K562 (cell line): ENCODE results near the gene KLHL20. TPM values are rescaled to one million over a fixed set of nuclear protein-coding genes. Genes with fewer than 3 reads are reported as not detected.

ENCODE experiments used
- ARID2 ChIP-seq: fragments of 450-650 bp; IDR thresholded peaks from 2 replicates; pipeline ENCODE4 v1.6.1; 2017; ENCODE audit warnings: antibody characterized with exemption, mild to moderate bottlenecking
- ARNT ChIP-seq, 2 experiments: fragments of 450-650 bp; IDR thresholded peaks; 2 replicates each; pipeline ENCODE4 v1.6.1; 2016; ENCODE audit warnings: mild to moderate bottlenecking in 1 of 2
- BMI1 ChIP-seq: fragments of 150-350 bp; IDR thresholded peaks from 2 replicates; pipeline ENCODE4 v1.6.1; 2014; ENCODE audit warnings: low read length
- CEBPB ChIP-seq: fragments of 450-650 bp; IDR thresholded peaks from 2 replicates; pipeline ENCODE4 v1.6.1; 2016; ENCODE audit warnings: missing genetic modification characterization, missing compliant biosample characterization
- HLTF ChIP-seq: fragments of 450-650 bp; IDR thresholded peaks from 2 replicates; pipeline ENCODE4 v1.6.1; 2016
- MEF2D ChIP-seq: conservative IDR thresholded peaks from 2 replicates; pipeline ENCODE4 v1.6.1; 2016; ENCODE audit warnings: low read depth, missing genetic modification characterization, missing compliant biosample characterization
- MNT ChIP-seq, 2 experiments: fragments of 450-650 bp; conservative IDR thresholded peaks; 2 replicates each; pipeline ENCODE4 v1.6.1; 2017; ENCODE audit warnings: mild to moderate bottlenecking in 2 of 2, moderate library complexity in 2 of 2
- MTA2 ChIP-seq: fragments of 450-650 bp; IDR thresholded peaks from 2 replicates; pipeline ENCODE4 v1.6.1; 2016; ENCODE audit warnings: low read depth
- SMARCE1 ChIP-seq: fragments of 450-650 bp; IDR thresholded peaks from 2 replicates; pipeline ENCODE4 v1.7.1; 2016; ENCODE audit warnings: mild to moderate bottlenecking
- SUPT5H ChIP-seq: fragments of 450-650 bp; IDR thresholded peaks from 2 replicates; pipeline ENCODE4 v1.6.1; 2016
- ZBTB2 ChIP-seq: fragments of 450-650 bp; IDR thresholded peaks from 2 replicates; pipeline ENCODE4 v1.6.1; 2016; ENCODE audit warnings: antibody characterized with exemption
- ZBTB7A ChIP-seq: IDR thresholded peaks from 2 replicates; pipeline ENCODE4 v1.6.1; 2011; ENCODE audit warnings: low read depth, mild to moderate bottlenecking, low read length, moderate library complexity, borderline replicate concordance; ENCODE audit not compliant: control insufficient read depth
- ZNF197 ChIP-seq: fragments of 200-800 bp; sonication (Bioruptor generic); IDR thresholded peaks from 2 replicates; pipeline ENCODE4 v1.6.1; 2016; ENCODE audit warnings: low read depth, missing genetic modification characterization, missing compliant biosample characterization
- ZNF79 ChIP-seq: fragments of 250-450 bp; sonication (Bioruptor Pico); IDR thresholded peaks from 2 replicates; pipeline ENCODE4 v1.4.0; 2020; ENCODE audit warnings: low read depth, mild to moderate bottlenecking, moderate library complexity
- polyA plus RNA-seq, 8 experiments: library from polyadenylated mRNA; depleted of rRNA in 4 of 8; stranded (reverse) in 5 of 8; unstranded in 3 of 8; fragments of >200 nt; fragmentation: Nextera tagmentation in 2 of 8; fragmentation: Illumina TruSeq in 1 of 8; extraction: Ambion mirVana in 2 of 8; extraction: Trizol in 1 of 8; gene quantifications; 2 replicates each; pipeline versions ENCODE4 v1.2.1 to v1.2.3, GENCODE V29; 2011 to 2014; ENCODE audit warnings: inconsistent platforms in 1 of 8, missing spikeins in 1 of 8
- total RNA-seq, 7 experiments: library from RNA; depleted of rRNA in 6 of 7; stranded (reverse); fragments of >200 nt in 6 of 7; fragmentation: Illumina TruSeq in 2 of 7; extraction: Trizol in 2 of 7; gene quantifications; 2 replicates each; pipeline versions ENCODE4 v1.2.1 to v1.2.3, GENCODE V29; 2011 to 2021; ENCODE audit warnings: low replicate concordance in 1 of 7
- TF ChIP-seq, protein P1 (sequence below): fragments of 450-650 bp; IDR thresholded peaks from 2 replicates; pipeline ENCODE4 v1.6.1; 2016

KLHL20 gene
- total and polyA plus RNA-seq, 9 of the 15 experiments (the other 6 are each of a cell fraction or from before 2014, with no cell fraction given), result 8.9 to 23.2 (median 16.8) TPM

DNA sequence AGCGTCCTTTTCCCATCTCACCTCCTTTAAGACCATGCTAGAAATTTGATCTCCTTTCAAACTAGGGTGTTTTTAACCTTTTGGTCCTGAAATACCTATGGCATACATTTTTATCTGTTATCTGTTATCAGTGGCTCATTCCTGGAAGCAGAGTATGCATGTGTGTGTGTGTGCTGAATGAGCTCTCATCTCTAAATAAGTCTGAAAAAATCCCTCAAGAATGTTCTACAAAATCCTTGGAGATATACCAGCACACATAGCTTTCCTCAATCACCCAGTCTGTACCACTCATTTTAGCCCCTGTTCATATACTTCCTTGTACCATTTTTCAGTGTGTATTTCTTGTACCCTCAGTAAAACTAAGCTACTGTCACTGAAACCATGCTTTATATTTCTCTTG is 103.7 kb downstream of the KLHL20 start (continued):
- TF ChIP-seq, protein P1, sequence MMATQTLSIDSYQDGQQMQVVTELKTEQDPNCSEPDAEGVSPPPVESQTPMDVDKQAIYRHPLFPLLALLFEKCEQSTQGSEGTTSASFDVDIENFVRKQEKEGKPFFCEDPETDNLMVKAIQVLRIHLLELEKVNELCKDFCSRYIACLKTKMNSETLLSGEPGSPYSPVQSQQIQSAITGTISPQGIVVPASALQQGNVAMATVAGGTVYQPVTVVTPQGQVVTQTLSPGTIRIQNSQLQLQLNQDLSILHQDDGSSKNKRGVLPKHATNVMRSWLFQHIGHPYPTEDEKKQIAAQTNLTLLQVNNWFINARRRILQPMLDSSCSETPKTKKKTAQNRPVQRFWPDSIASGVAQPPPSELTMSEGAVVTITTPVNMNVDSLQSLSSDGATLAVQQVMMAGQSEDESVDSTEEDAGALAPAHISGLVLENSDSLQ, result no peak
- TF ChIP-seq ZNF197 (CRISPR knock-in tag) (no peak), MTA2 (no peak), MNT (conservative IDR thresholded peaks at IDR 0.05) (0 out of 4 replicates have a peak, but pooled peaks of 1 of the 2 experiments have one; percentile 21), SMARCE1 (0 out of 2 replicates have a peak, but pooled peaks have one; percentile 28), ZBTB7A (no peak), ARNT (IDR thresholded peaks at IDR 0.05) (no peak), CEBPB (tag) (no peak), ARID2 (no peak), MEF2D (0 out of 2 replicates have a peak, but pooled peaks have one; percentile 3), ZNF79 (no peak), HLTF (0 out of 2 replicates have a peak, but pooled peaks have one; percentile 12), SUPT5H (peak; percentile 16; the same call in 1 of the 2 replicates), ZBTB2 (no peak), BMI1 (no peak)
- TF ChIP-seq, all 486 proteins: peak for 12
